ENCODE measurements around the gene KMT2B.

- no peak for TF ChIP-seq CTCF (IDR thresholded peaks at IDR 0.05)
- TF ChIP-seq POLR2A (IDR thresholded peaks at IDR 0.05), result no peak
Measured at GRCh38 chr19:35721374-35721773, 3.6 kb downstream of the KMT2B start.

Data from right lobe of liver (tissue), 4 donors.